Measurements from ENCODE around the gene ATP7A.

DNA sequence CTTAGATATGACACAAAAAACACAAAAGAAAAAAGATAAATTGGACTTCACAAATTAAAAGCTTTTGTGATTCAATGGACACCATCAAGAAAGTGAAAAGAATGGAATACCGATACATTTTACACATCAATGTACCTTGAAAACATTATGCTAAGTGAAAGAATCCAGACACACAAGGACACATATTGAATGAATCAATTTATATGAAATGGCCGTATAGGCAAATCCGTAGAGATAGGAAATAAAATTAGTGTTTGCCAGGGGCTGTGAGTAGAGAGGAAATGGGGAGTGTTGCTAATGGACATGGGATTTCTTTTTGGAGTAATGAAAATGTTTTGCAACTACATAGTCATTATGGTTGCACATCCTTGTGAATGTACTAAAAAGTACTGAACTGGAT is 55.9 kb downstream of the ATP7A start:
- no peak for TF ChIP-seq CTCF (conservative IDR thresholded peaks at IDR 0.05; ENCODE audit: low read length)
- no peak for TF ChIP-seq EZH2phosphoT487 (IDR thresholded peaks at IDR 0.05; ENCODE audit: borderline replicate concordance, low read depth, low read length)
